ENCODE measurements around the gene MYORG.

The MYORG gene

DNA sequence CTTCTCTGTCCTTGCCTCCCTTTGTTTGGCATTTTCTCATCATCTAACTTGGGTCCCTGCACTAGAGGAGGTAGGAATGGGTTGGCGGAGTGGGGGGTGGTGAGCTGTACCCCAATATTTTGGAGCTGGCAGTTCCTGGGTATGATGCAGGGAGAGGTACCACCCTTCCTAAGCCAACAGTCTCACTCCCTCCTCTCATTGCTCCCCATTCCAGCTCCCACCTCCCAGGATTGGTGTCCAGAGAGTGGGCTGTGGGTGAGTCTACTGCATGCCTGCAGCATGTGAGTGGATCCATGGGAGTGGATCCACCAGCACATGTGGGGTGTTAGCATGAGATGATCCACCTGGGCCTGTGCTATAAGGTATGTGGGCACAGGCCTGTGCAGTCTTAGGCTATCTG is 22.2 kb upstream of the MYORG start:
- TF ChIP-seq, protein P1, sequence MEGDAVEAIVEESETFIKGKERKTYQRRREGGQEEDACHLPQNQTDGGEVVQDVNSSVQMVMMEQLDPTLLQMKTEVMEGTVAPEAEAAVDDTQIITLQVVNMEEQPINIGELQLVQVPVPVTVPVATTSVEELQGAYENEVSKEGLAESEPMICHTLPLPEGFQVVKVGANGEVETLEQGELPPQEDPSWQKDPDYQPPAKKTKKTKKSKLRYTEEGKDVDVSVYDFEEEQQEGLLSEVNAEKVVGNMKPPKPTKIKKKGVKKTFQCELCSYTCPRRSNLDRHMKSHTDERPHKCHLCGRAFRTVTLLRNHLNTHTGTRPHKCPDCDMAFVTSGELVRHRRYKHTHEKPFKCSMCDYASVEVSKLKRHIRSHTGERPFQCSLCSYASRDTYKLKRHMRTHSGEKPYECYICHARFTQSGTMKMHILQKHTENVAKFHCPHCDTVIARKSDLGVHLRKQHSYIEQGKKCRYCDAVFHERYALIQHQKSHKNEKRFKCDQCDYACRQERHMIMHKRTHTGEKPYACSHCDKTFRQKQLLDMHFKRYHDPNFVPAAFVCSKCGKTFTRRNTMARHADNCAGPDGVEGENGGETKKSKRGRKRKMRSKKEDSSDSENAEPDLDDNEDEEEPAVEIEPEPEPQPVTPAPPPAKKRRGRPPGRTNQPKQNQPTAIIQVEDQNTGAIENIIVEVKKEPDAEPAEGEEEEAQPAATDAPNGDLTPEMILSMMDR (conservative IDR thresholded peaks at IDR 0.05): no peak
- no peak for TF ChIP-seq ZFX (IDR thresholded peaks at IDR 0.05)
- H3K27ac ChIP-seq: no peak overlapping the region

DNA sequence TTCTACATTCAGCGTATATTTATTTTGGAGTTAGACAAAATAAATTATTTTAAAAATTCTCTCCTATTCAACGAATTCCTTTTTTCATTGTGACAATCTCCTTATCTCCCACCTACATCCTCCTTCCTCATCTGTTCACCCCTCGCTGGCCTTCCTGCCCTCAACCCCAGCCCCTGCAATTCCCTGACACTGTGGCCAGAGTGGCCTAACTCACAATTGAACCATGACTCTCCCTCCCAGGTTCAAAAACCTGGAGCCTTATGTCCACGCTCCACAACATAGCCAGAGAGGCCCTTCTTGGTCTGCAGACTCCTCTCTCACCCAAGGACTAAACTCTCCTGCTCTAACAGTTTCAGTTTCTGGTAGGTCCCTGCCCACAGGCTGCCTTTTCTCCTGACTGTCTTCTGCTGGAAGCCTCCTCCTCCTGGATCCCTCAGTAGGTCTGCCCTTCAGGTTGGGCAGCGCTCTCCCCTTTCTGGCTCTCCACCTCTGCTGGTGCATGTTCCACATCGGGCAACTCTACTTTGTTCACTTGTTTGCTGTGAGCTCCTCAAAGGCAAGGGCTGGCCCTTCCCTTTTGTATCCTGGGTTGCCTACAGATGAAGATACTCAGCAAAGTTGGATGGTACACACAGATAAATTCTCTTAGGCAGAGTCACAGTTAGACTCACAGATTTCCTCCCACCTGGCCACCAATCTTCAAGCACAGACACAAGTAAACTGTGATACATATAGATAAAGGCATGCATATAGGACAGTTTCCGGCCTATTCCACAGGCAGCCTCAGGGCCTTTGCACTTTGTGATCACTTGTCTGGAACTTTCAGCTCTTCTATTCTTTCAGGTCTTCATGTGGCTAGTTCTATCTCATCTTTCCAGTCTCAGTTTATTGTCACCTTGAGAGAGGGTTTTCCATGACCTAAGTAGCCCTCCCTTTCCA is 19.8 kb upstream of the MYORG start:
- no peak overlapping the region for H3K27ac ChIP-seq
- TF ChIP-seq, protein P1 (conservative IDR thresholded peaks at IDR 0.05): no peak
- no peak for TF ChIP-seq ZFX (IDR thresholded peaks at IDR 0.05)

DNA sequence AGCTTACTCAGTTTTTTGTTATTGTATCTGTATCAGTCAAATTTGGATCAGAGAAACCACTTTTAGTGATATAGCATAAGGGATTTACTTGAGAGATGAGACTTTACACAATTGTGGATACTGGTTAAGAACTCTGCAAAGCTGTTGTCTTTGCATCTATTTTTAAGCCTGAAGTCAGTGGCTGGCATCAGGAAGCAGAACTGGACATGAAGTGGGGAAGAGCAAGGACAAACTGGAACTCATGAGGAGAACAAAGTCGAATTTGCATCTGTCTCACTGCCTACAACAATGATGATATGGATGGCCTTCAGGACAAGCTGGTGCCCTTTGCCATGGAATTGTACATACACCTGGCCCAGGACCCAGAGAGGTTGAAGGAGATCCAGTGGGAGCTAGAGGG is 15.8 kb upstream of the MYORG start:
- TF ChIP-seq, protein P1 (conservative IDR thresholded peaks at IDR 0.05): no peak
- no peak for TF ChIP-seq ZFX (IDR thresholded peaks at IDR 0.05)
- no peak overlapping the region for H3K27ac ChIP-seq

DNA sequence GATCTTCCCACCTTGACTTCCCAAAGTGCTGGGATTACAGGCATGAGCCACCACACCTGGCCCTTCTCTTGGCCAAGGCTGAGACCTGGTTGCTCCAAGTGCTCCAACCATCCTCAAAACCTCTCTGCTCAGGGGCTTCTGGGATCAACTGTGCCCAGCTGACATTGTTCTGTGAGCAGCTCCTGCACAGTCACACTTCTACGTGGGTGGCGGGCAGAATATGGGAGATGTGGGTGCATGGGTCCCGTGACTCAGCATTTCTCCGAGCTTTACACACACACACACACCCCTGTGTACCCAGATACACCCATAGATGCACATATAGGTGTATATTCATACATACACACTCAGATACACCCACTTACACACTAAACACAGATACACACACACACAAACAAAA is 10.5 kb upstream of the MYORG start:
- H3K27ac ChIP-seq: no peak overlapping the region
- TF ChIP-seq, protein P1 (conservative IDR thresholded peaks at IDR 0.05): no peak
- TF ChIP-seq ZFX (IDR thresholded peaks at IDR 0.05): no peak

DNA sequence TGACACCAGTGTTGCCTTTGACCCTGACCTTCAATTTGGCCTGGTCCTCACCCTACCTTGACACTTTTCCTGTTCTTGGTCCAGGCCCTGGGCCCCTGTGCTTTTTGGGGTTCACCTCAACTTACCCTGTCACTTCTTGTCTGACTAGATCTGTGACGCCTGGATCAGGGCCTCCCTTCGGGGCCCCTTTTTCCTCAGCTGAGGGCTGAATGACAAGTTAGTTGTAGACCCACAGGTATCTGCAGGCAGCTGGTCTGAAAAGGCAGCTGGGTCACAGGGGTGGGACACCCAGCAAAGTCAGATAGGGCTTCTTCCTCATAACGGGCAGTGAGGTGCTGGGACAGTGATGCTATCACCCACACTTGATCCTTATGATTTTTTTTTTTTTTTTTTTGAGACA is 10.0 kb upstream of the MYORG start:
- no peak overlapping the region for H3K27ac ChIP-seq
- TF ChIP-seq, protein P1 (conservative IDR thresholded peaks at IDR 0.05): no peak
- no peak for TF ChIP-seq ZFX (IDR thresholded peaks at IDR 0.05)

DNA sequence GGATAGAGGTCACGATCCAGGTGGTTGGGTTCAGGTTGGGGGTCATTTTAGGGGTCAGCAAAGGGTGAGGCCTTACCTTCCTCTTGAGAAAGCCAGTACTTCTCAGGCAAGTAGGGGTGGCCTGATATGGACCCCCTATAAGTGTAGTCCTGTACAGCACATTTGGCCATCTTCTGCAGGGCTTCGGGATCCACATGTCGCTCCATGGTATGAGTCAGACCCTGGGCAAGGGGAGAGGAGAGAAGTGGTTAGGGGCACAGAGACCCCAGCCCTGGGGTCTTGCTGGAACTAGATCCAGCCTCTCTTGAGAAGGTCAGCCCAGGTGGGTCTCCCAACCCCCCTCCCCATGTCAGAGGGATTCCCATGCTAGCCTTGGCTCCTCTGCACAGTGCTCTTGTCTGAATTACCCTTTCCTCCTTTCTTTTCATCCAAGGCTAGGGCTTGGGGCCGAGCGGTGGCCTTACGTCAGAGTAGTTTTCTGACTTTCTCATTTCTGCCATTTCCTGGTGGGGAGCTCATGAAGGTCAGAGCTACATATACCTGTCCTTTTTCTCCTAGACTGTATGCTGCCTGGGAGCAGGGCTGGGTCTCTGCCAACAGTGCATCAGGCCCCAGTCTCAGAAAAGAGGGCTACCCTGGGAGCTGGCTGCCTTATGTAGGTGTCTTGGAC is 9.0 kb upstream of the MYORG start:
- TF ChIP-seq, protein P1 (conservative IDR thresholded peaks at IDR 0.05): no peak
- no peak for TF ChIP-seq ZFX (IDR thresholded peaks at IDR 0.05)
- no peak overlapping the region for H3K27ac ChIP-seq
